GM19328 (cell line): ENCODE results near the gene SRGAP3.
A peak's percentile ranks its signal among the peaks of the same experiment; 100 is the strongest.

Experiments
- ATAC-seq: cut with Tn5 transposase; IDR thresholded peaks from one replicate; pipeline ENCODE4 v1.9.1; 2021; ENCODE audit warnings: mild to moderate bottlenecking, moderate library complexity; ENCODE audit not compliant: unreplicated experiment

Gene SRGAP3

GRCh38 chr3:8979262-8979661 lies 270.2 kb downstream of the SRGAP3 start:
- ATAC-seq, result no peak

GRCh38 chr3:8978551-8978950 lies 270.9 kb downstream of the SRGAP3 start:
- no peak for ATAC-seq

GRCh38 chr3:8976540-8977182 lies 272.8 kb downstream of the SRGAP3 start:
- no peak for ATAC-seq

- no peak for ATAC-seq
These were observed 274.1 kb downstream of the SRGAP3 start for GRCh38 chr3:8975081-8976020.

- ATAC-seq, result no peak
These were observed 275.0 kb downstream of the SRGAP3 start for GRCh38 chr3:8974458-8974857.

- ATAC-seq, result no peak
These were observed 276.8 kb downstream of the SRGAP3 start for GRCh38 chr3:8972639-8973038.

GRCh38 chr3:8970971-8971589 lies 278.4 kb downstream of the SRGAP3 start:
- ATAC-seq, result no peak

GRCh38 chr3:8969241-8969640 lies 280.2 kb downstream of the SRGAP3 start:
- ATAC-seq, result no peak

- no peak for ATAC-seq
These were observed 281.0 kb downstream of the SRGAP3 start for GRCh38 chr3:8968375-8968882.

GRCh38 chr3:8967553-8967952 lies 281.9 kb downstream of the SRGAP3 start:
- no peak for ATAC-seq

GRCh38 chr3:8966820-8967348 lies 282.6 kb downstream of the SRGAP3 start:
- no peak for ATAC-seq

- no peak for ATAC-seq
These were observed 283.2 kb downstream of the SRGAP3 start for GRCh38 chr3:8966150-8966819.

- ATAC-seq, result no peak
These were observed 284.7 kb downstream of the SRGAP3 start for GRCh38 chr3:8964436-8965370.

- ATAC-seq, result peak; percentile 91
These were observed 286.2 kb downstream of the SRGAP3 start, which contains the start of gene RAD18 for GRCh38 chr3:8963137-8963853. Gene RAD18 (minus strand): TSS chr3:8963472. CDS start chr3:8963385, 87 bp downstream.

GRCh38 chr3:8962226-8962861 lies 287.1 kb downstream of the SRGAP3 start:
- ATAC-seq, result no peak

- ATAC-seq, result no peak
These were observed 289.8 kb downstream of the SRGAP3 start for GRCh38 chr3:8959668-8960067.

GRCh38 chr3:8954938-8955763 lies 294.3 kb downstream of the SRGAP3 start:
- no peak for ATAC-seq
